WTC11 (cell line): ENCODE measurements around the gene MGMT. TPM values are rescaled to one million over a fixed set of nuclear protein-coding genes. Genes with fewer than 3 reads are reported as not detected.

Experiments used
- ATAC-seq: fragments of 200-7000 bp; cut with Tn5 transposase; 2 replicates; pipeline ENCODE4 v1.10.0; 2021; ENCODE audit warnings: mild to moderate bottlenecking, moderate library complexity
- CTCF ChIA-PET: fragments of 300-600 bp; sonication (Branson Sonifier 250); formaldehyde crosslinking; loops from one replicate; lab custom pipeline; 2021; ENCODE audit warnings: antibody characterized with exemption; lab: Charles Lee
- POLR2A ChIA-PET: fragments of 350-600 bp; sonication (Branson Sonifier 250); formaldehyde crosslinking; loops from one replicate; lab custom pipeline; 2021; ENCODE audit warnings: antibody characterized with exemption; lab: Charles Lee
- DNase-seq: peaks from one replicate; pipeline ENCODE4 v3.0.0; 2021; ENCODE audit warnings: low spot score
- H3K27ac Mint-ChIP-seq: 2 replicates; pipeline ENCODE4 v1.8.0; 2021; ENCODE audit warnings: mixed read lengths
- H3K27me3 Mint-ChIP-seq: 2 replicates; pipeline ENCODE4 v1.8.0; 2021; ENCODE audit warnings: low read depth, mild to moderate bottlenecking, moderate library complexity, mixed read lengths
- H3K36me3 Mint-ChIP-seq: 2 replicates; pipeline ENCODE4 v1.8.0; 2021; ENCODE audit warnings: mixed read lengths
- H3K4me1 Mint-ChIP-seq: 2 replicates; pipeline ENCODE4 v1.8.0; 2022; ENCODE audit warnings: mixed read lengths
- H3K4me3 Mint-ChIP-seq: 2 replicates; pipeline ENCODE4 v1.8.0; 2021; ENCODE audit warnings: mild to moderate bottlenecking, moderate library complexity, mixed read lengths
- H3K9me3 Mint-ChIP-seq: 2 replicates; pipeline ENCODE4 v1.8.0; 2021; ENCODE audit warnings: mixed read lengths
- ARID4B ChIP-seq: sonication (generic); formaldehyde crosslinking; IDR thresholded peaks from 2 replicates; pipeline ENCODE4 v1.8.0; 2023; ENCODE audit warnings: missing genetic modification reagents, mild to moderate bottlenecking, borderline replicate concordance
- CBFB ChIP-seq: sonication (generic); formaldehyde crosslinking; IDR thresholded peaks from 2 replicates; pipeline ENCODE4 v1.8.1; 2022; ENCODE audit warnings: mild to moderate bottlenecking, low read depth, missing genetic modification reagents
- CREM ChIP-seq: sonication (generic); formaldehyde crosslinking; IDR thresholded peaks from 2 replicates; pipeline ENCODE4 v1.8.1; 2022; ENCODE audit warnings: mild to moderate bottlenecking, missing genetic modification reagents, moderate library complexity
- ERG ChIP-seq: fragments of 250-450 bp; sonication (Bioruptor Pico); IDR thresholded peaks from 2 replicates; pipeline ENCODE4 v1.8.0; 2021; ENCODE audit warnings: mild to moderate bottlenecking
- ESRRA ChIP-seq: sonication (generic); formaldehyde crosslinking; IDR thresholded peaks from 2 replicates; pipeline ENCODE4 v1.8.1; 2022; ENCODE audit warnings: mild to moderate bottlenecking, missing genetic modification reagents, borderline replicate concordance
- ETV6 ChIP-seq: sonication (generic); formaldehyde crosslinking; IDR thresholded peaks from 2 replicates; pipeline ENCODE4 v1.8.1; 2022; ENCODE audit warnings: mild to moderate bottlenecking, missing genetic modification reagents
- FOXK1 ChIP-seq: sonication (generic); formaldehyde crosslinking; IDR thresholded peaks from 2 replicates; pipeline ENCODE4 v1.8.0; 2022; ENCODE audit warnings: mild to moderate bottlenecking, moderate library complexity, missing genetic modification reagents
- JAZF1 ChIP-seq: fragments of 250-450 bp; sonication (Bioruptor Pico); IDR thresholded peaks from 2 replicates; pipeline ENCODE4 v1.9.0; 2021; ENCODE audit warnings: moderate library complexity, mild to moderate bottlenecking, inconsistent platforms
- NFATC4 ChIP-seq: fragments of 250-450 bp; sonication (Bioruptor Pico); IDR thresholded peaks from 2 replicates; pipeline ENCODE4 v1.9.0; 2021; ENCODE audit warnings: mild to moderate bottlenecking
- NFE2L1 ChIP-seq: sonication (generic); formaldehyde crosslinking; IDR thresholded peaks from 2 replicates; pipeline ENCODE4 v1.8.1; 2023; ENCODE audit warnings: missing genetic modification reagents
- OVOL2 ChIP-seq: fragments of 250-450 bp; sonication (Bioruptor Pico); IDR thresholded peaks from 2 replicates; pipeline ENCODE4 v1.9.0; 2021; ENCODE audit warnings: mild to moderate bottlenecking, borderline replicate concordance
- PREB ChIP-seq: sonication (generic); formaldehyde crosslinking; IDR thresholded peaks from 2 replicates; pipeline ENCODE4 v1.8.1; 2022; ENCODE audit warnings: mild to moderate bottlenecking, missing genetic modification reagents, moderate library complexity, borderline replicate concordance
- TEAD1 ChIP-seq: sonication (generic); formaldehyde crosslinking; IDR thresholded peaks from 2 replicates; pipeline ENCODE4 v1.8.0; 2022; ENCODE audit warnings: mild to moderate bottlenecking, missing genetic modification reagents
- ZMAT4 ChIP-seq: fragments of 250-450 bp; sonication (Bioruptor Pico); IDR thresholded peaks from 2 replicates; pipeline ENCODE4 v1.9.0; 2021; ENCODE audit warnings: mild to moderate bottlenecking
- ZNF121 ChIP-seq: sonication (generic); formaldehyde crosslinking; IDR thresholded peaks from 2 replicates; pipeline ENCODE4 v1.8.0; 2023; ENCODE audit warnings: missing genetic modification reagents
- ZNF219 ChIP-seq: sonication (generic); formaldehyde crosslinking; IDR thresholded peaks from 2 replicates; pipeline ENCODE4 v1.8.0; 2023; ENCODE audit warnings: missing genetic modification reagents, mild to moderate bottlenecking, borderline replicate concordance
- ZNF416 ChIP-seq: fragments of 250-450 bp; sonication (Bioruptor Pico); IDR thresholded peaks from 2 replicates; pipeline ENCODE4 v1.9.0; 2021; ENCODE audit warnings: mild to moderate bottlenecking, inconsistent platforms
- ZNF532 ChIP-seq: fragments of 250-450 bp; sonication (Bioruptor Pico); IDR thresholded peaks from 2 replicates; pipeline ENCODE4 v1.9.0; 2021; ENCODE audit warnings: mild to moderate bottlenecking, borderline replicate concordance
- total RNA-seq: library from RNA; stranded (reverse); gene quantifications from 3 replicates; pipeline ENCODE4 v1.2.3, GENCODE V29; 2021

Gene MGMT
- total RNA-seq, 1 experiment from 2014 or later, result 11.8 TPM

- no peak for TF ChIP-seq PREB (CRISPR knock-in tag)
Measured at GRCh38 chr10:129745186-129745750, 278.2 kb downstream of the MGMT start (continued).

- Mint-ChIP-seq H3K9me3 (peaks cover 61% of the 10 kb centered on the region), H3K27ac (no peak overlapping the region), H3K27me3 (no peaks in the 10 kb centered on the region), H3K4me1 (0 out of 2 replicates have a peak, but pooled peaks cover 5% of the 10 kb centered on the region), H3K4me3 (no peak overlapping the region), H3K36me3 (peaks cover 35% of the 10 kb centered on the region)
- no peak for ATAC-seq
- CTCF ChIA-PET, result interaction anchor here (1.0 kb wide), 1 partner anchor 14 kb away, joined by 3 read pairs; no protein-coding TSS in a partner anchor
- POLR2A ChIA-PET, result no interaction called here
- no peak for DNase-seq
- TF ChIP-seq FOXK1 (CRISPR knock-in tag), result no peak
- no peak for TF ChIP-seq CREM (CRISPR knock-in tag)
- no peak for TF ChIP-seq ERG (CRISPR knock-in tag)
- no peak for TF ChIP-seq NFE2L1 (CRISPR knock-in tag)
- no peak for TF ChIP-seq OVOL2 (CRISPR knock-in tag)
- no peak for TF ChIP-seq ESRRA (CRISPR knock-in tag)
- no peak for TF ChIP-seq ZNF121 (CRISPR knock-in tag)
- TF ChIP-seq ETV6 (CRISPR knock-in tag), result no peak
- TF ChIP-seq ZMAT4, result no peak
- no peak for TF ChIP-seq ZNF416 (CRISPR knock-in tag)
- TF ChIP-seq NFATC4 (CRISPR knock-in tag), result no peak
- TF ChIP-seq CBFB (CRISPR knock-in tag), result no peak
- TF ChIP-seq TEAD1 (CRISPR knock-in tag), result no peak
- no peak for TF ChIP-seq ARID4B (CRISPR knock-in tag)
- TF ChIP-seq JAZF1 (CRISPR knock-in tag), result no peak
- TF ChIP-seq ZNF219 (CRISPR knock-in tag), result no peak
- no peak for TF ChIP-seq ZNF532 (CRISPR knock-in tag)
Measured at GRCh38 chr10:129754211-129755050, 287.4 kb downstream of the MGMT start.
